ENCODE data around the gene HK1. TPM values are rescaled to one million over a fixed set of nuclear protein-coding genes. Genes with fewer than 3 reads are reported as not detected.

Gene HK1
- total and polyA plus RNA-seq, 2 of the 13 experiments (the other 11 are each of a cell fraction or from before 2014, with no cell fraction given), result 0.29 to 1.5 TPM

DNA sequence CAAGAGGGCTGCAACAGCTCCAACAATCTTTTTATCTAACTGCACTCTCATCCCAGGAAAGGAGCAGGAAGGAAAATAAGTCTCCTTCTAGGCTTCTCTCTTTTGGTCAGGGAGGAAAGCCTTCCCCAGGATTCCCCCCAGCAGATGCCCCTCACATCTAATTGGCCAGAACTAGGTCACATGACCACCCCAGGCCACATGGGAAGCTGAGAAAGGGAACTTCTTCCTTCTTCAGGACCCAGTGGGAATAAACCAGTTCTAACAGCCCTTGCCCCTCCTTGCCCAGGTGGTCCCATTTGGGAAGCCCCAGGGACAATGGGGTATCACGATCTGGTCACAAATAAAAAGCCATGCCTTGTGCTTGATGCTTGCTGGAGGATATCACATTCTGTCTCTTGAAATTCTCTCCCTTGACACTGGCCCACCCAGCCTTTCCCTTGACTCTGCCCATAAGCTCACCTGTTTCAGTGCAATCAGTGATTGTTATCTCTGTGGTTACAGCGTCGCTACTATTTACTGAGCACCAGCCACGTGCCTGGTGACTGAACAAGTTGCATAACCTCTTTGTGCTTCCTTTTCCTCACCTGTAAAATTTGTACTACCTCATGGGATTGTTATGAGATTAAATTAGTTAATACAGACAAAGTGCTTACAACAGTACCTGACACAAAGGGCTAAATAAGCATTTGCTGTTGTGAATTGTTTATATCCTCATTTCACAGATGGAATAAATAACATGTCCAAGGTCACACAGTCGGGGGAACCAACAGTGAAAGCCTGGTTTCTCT is 147.4 kb downstream of the HK1 start:
- ATAC-seq, result peak; percentile 58
- in situ Hi-C loops (cut with HindIII; ENCODE audit: extremely low pct_ligation_motif_present, low pct_unique_long_range_greater_than_20kb) (no loop called here), intact Hi-C loops (cut with micrococcal nuclease; ENCODE audit: unreplicated experiment) (no loop called here)
- H3K79me2 ChIP-seq (ENCODE audit: insufficient read depth, low read length), result no peaks in the 10 kb centered on the region
- no peaks in the 10 kb centered on the region for H3K9me3 ChIP-seq (ENCODE audit: low read length)
- no peak overlapping the region for H2AFZ ChIP-seq (ENCODE audit: low read length)
- POLR2A ChIA-PET, result interaction anchor here (0.7 kb wide), 1 partner anchor 17 kb away, joined by 3 read pairs; no protein-coding TSS in a partner anchor
- H3K36me3 ChIP-seq (replicated peaks in 1 of 2; ENCODE audit: control insufficient read depth in 1 of 2, insufficient read depth in 2 of 2, low read length in 2 of 2), result no peaks in the 10 kb centered on the region
- DNase-seq (ENCODE audit: low spot score), result peak; percentile 80
- peak overlapping the region; percentile 21 for H3K27ac ChIP-seq (ENCODE audit: extremely low read length, insufficient read depth, low read length)
- H3K4me1 ChIP-seq (ENCODE audit: insufficient read depth, low read length), result peaks cover 53% of the 10 kb centered on the region
- CTCF ChIA-PET (ENCODE audit: low intra/inter-chr PET ratio, low total read pairs), result interaction anchor here (1.5 kb wide), 1 partner anchor 82 kb away, joined by 3 read pairs; no protein-coding TSS in a partner anchor
- no TSS peak for BruUV-seq (replicated peaks)
- peak; percentile 72 for FAIRE-seq
- 3% methylated on average over 5 of the region's 5 CpGs for WGBS (ENCODE audit: low lambda C conversion rate)
- H3K9ac ChIP-seq (ENCODE audit: insufficient read depth, low read depth, low read length), result peak overlapping the region; percentile 33
- no peaks in the 10 kb centered on the region for H4K20me1 ChIP-seq (ENCODE audit: insufficient read depth, low read length)
- H3K4me3 ChIP-seq (replicated peaks in 1 of 3; ENCODE audit: insufficient read depth in 1 of 3, low read depth in 2 of 3, low read length in 3 of 3), result peak overlapping the region in 1 of 3 experiments; percentile 11; a peak in 1 of 6 replicates
- peaks cover 3 to 18% of the 10 kb centered on the region in 2 experiments; a peak in 3 of 5 replicates for H3K27me3 ChIP-seq (ENCODE audit: control insufficient read depth in 1 of 2, insufficient read depth in 2 of 2, low read length in 2 of 2)
- peak overlapping the region; percentile 70 for H3K4me2 ChIP-seq (ENCODE audit: low read depth, low read length)
- TF ChIP-seq SRY (CRISPR knock-in tag; IDR thresholded peaks at IDR 0.05) (no peak), KLF11 (CRISPR knock-in tag; IDR thresholded peaks at IDR 0.05) (0 out of 2 replicates have a peak, but pooled peaks have one; percentile 31), ARNTL (CRISPR knock-in tag; IDR thresholded peaks at IDR 0.05) (peak; percentile 95), KLF9 (CRISPR knock-in tag; IDR thresholded peaks at IDR 0.05; ENCODE audit: low read depth) (no peak), ARHGAP35 (CRISPR knock-in tag; IDR thresholded peaks at IDR 0.05; ENCODE audit: borderline replicate concordance) (no peak), SIX4 (CRISPR knock-in tag; IDR thresholded peaks at IDR 0.05) (peak; percentile 48; the same call in 1 of the 2 replicates), PHF20 (CRISPR knock-in tag; IDR thresholded peaks at IDR 0.05) (no peak), RFX1 (IDR thresholded peaks at IDR 0.05) (no peak)
- TF ChIP-seq, protein P1, sequence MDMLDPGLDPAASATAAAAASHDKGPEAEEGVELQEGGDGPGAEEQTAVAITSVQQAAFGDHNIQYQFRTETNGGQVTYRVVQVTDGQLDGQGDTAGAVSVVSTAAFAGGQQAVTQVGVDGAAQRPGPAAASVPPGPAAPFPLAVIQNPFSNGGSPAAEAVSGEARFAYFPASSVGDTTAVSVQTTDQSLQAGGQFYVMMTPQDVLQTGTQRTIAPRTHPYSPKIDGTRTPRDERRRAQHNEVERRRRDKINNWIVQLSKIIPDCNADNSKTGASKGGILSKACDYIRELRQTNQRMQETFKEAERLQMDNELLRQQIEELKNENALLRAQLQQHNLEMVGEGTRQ (IDR thresholded peaks at IDR 0.05; ENCODE audit: low read depth, low read length), result peak; percentile 53; the same call in 1 of the 2 replicates
- TF ChIP-seq, protein P1 (CRISPR knock-in tag; IDR thresholded peaks at IDR 0.05; ENCODE audit: borderline replicate concordance), result peak; percentile 72; the same call in 1 of the 2 replicates
- TF ChIP-seq, protein P2, sequence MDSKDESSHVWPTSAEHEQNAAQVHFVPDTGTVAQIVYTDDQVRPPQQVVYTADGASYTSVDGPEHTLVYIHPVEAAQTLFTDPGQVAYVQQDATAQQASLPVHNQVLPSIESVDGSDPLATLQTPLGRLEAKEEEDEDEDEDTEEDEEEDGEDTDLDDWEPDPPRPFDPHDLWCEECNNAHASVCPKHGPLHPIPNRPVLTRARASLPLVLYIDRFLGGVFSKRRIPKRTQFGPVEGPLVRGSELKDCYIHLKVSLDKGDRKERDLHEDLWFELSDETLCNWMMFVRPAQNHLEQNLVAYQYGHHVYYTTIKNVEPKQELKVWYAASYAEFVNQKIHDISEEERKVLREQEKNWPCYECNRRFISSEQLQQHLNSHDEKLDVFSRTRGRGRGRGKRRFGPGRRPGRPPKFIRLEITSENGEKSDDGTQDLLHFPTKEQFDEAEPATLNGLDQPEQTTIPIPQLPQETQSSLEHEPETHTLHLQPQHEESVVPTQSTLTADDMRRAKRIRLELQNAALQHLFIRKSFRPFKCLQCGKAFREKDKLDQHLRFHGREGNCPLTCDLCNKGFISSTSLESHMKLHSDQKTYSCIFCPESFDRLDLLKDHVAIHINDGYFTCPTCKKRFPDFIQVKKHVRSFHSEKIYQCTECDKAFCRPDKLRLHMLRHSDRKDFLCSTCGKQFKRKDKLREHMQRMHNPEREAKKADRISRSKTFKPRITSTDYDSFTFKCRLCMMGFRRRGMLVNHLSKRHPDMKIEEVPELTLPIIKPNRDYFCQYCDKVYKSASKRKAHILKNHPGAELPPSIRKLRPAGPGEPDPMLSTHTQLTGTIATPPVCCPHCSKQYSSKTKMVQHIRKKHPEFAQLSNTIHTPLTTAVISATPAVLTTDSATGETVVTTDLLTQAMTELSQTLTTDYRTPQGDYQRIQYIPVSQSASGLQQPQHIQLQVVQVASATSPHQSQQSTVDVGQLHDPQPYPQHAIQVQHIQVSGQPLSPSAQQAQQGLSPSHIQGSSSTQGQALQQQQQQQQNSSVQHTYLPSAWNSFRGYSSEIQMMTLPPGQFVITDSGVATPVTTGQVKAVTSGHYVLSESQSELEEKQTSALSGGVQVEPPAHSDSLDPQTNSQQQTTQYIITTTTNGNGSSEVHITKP (CRISPR knock-in tag; IDR thresholded peaks at IDR 0.05; ENCODE audit: low read depth), result no peak
- TF ChIP-seq, protein P3, sequence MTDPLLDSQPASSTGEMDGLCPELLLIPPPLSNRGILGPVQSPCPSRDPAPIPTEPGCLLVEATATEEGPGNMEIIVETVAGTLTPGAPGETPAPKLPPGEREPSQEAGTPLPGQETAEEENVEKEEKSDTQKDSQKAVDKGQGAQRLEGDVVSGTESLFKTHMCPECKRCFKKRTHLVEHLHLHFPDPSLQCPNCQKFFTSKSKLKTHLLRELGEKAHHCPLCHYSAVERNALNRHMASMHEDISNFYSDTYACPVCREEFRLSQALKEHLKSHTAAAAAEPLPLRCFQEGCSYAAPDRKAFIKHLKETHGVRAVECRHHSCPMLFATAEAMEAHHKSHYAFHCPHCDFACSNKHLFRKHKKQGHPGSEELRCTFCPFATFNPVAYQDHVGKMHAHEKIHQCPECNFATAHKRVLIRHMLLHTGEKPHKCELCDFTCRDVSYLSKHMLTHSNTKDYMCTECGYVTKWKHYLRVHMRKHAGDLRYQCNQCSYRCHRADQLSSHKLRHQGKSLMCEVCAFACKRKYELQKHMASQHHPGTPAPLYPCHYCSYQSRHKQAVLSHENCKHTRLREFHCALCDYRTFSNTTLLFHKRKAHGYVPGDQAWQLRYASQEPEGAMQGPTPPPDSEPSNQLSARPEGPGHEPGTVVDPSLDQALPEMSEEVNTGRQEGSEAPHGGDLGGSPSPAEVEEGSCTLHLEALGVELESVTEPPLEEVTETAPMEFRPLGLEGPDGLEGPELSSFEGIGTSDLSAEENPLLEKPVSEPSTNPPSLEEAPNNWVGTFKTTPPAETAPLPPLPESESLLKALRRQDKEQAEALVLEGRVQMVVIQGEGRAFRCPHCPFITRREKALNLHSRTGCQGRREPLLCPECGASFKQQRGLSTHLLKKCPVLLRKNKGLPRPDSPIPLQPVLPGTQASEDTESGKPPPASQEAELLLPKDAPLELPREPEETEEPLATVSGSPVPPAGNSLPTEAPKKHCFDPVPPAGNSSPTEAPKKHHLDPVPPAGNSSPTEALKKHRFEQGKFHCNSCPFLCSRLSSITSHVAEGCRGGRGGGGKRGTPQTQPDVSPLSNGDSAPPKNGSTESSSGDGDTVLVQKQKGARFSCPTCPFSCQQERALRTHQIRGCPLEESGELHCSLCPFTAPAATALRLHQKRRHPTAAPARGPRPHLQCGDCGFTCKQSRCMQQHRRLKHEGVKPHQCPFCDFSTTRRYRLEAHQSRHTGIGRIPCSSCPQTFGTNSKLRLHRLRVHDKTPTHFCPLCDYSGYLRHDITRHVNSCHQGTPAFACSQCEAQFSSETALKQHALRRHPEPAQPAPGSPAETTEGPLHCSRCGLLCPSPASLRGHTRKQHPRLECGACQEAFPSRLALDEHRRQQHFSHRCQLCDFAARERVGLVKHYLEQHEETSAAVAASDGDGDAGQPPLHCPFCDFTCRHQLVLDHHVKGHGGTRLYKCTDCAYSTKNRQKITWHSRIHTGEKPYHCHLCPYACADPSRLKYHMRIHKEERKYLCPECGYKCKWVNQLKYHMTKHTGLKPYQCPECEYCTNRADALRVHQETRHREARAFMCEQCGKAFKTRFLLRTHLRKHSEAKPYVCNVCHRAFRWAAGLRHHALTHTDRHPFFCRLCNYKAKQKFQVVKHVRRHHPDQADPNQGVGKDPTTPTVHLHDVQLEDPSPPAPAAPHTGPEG (CRISPR knock-in tag; IDR thresholded peaks at IDR 0.05), result no peak

All from HepG2 (cell line).